ENCODE results near the gene CXCR5.

CXCR5 gene

GRCh38 chr11:118928870-118929500, 45.3 kb downstream of the CXCR5 start:
- peak; percentile 70 to 78 for DNase-seq

- peak; percentile 81 to 84 for DNase-seq
Observed at GRCh38 chr11:118929501-118930093, 45.9 kb downstream of the CXCR5 start.

GRCh38 chr11:118930094-118930712, 46.5 kb downstream of the CXCR5 start:
- peak; percentile 95 to 97 for DNase-seq

- no peak for DNase-seq
Observed at GRCh38 chr11:118931571-118931970, 47.9 kb downstream of the CXCR5 start.

- no peak for DNase-seq
Observed at GRCh38 chr11:118933486-118933885, 49.8 kb downstream of the CXCR5 start.

- no peak for DNase-seq
Observed at GRCh38 chr11:118935376-118935775, 51.7 kb downstream of the CXCR5 start.

GRCh38 chr11:118938491-118939403, 55.1 kb downstream of the CXCR5 start:
- DNase-seq: no peak

GRCh38 chr11:118939404-118939915, 55.8 kb downstream of the CXCR5 start:
- DNase-seq: no peak

GRCh38 chr11:118939953-118940598, 56.4 kb downstream of the CXCR5 start:
- DNase-seq: no peak

GRCh38 chr11:118947091-118947490, 63.4 kb downstream of the CXCR5 start:
- no peak for DNase-seq
